Measurements from ENCODE around the gene TIGAR.

Gene TIGAR

DNA sequence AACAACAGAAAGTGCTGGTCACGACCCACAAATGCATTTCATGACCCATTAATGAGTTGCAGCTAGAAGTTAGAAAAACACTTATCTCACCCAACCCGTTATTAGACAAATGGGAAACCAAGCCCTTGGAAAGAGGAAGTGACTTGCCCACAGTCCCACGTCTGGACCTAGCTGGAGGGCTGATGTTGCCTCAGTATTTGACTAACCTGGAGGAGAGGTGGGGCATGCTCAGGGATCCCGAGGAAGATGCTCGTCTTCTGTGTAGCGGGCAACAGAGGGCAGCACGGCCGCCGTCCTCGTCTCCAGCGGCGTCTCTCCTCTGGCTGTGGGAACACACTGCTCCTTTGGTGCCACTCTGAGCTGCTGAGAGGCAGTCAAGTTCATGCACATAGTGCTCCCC is 34.8 kb upstream of the TIGAR start:
- Mint-ChIP-seq H3K27ac (peak overlapping the region in 1 of 3 experiments; percentile 37), H3K4me3 (no peak overlapping the region), H3K4me1 (peaks cover 77% of the 10 kb centered on the region), H3K9me3 (no peaks in the 10 kb centered on the region), H3K36me3 (ENCODE audit: low read depth) (peaks cover 96% of the 10 kb centered on the region), H3K27me3 (ENCODE audit: low read depth) (no peaks in the 10 kb centered on the region)
- TF ChIP-seq, protein P1, sequence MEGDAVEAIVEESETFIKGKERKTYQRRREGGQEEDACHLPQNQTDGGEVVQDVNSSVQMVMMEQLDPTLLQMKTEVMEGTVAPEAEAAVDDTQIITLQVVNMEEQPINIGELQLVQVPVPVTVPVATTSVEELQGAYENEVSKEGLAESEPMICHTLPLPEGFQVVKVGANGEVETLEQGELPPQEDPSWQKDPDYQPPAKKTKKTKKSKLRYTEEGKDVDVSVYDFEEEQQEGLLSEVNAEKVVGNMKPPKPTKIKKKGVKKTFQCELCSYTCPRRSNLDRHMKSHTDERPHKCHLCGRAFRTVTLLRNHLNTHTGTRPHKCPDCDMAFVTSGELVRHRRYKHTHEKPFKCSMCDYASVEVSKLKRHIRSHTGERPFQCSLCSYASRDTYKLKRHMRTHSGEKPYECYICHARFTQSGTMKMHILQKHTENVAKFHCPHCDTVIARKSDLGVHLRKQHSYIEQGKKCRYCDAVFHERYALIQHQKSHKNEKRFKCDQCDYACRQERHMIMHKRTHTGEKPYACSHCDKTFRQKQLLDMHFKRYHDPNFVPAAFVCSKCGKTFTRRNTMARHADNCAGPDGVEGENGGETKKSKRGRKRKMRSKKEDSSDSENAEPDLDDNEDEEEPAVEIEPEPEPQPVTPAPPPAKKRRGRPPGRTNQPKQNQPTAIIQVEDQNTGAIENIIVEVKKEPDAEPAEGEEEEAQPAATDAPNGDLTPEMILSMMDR (IDR thresholded peaks at IDR 0.05; ENCODE audit: unreplicated experiment in 3 of 3) = no peak

DNA sequence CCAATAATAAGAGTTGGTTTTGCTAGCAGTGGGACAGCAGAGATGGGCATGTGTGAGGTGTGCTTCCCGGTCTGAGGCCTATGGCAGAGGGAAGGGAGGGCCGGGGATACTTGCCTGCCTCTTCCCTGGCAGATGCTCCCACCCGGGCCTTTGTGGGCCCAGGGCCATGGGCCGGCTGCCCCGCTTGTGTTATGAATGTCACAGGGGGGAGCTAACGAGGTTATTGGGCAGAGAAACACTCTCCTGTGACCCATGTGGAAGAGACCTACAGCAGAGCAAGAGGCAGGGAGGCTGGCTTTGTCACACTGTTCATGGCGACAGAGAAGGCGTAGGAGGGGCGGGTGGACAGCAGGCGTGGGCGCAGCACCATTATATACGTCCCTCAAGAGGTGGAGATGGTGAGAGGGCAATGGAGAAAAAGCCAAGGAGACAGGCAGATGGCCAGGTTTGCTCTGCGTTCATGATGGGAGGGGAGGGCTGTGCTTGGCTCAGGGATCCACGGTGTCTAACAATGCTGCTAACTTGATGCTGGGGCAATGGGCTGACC is 34.2 kb upstream of the TIGAR start:
- TF ChIP-seq, protein P1 (IDR thresholded peaks at IDR 0.05; ENCODE audit: unreplicated experiment in 3 of 3) = no peak
- H3K36me3 Mint-ChIP-seq (ENCODE audit: low read depth) = peaks cover 97% of the 10 kb centered on the region
- H3K27me3 Mint-ChIP-seq (ENCODE audit: low read depth) = no peaks in the 10 kb centered on the region
- H3K4me3 Mint-ChIP-seq = no peak overlapping the region
- peaks cover 83% of the 10 kb centered on the region for H3K4me1 Mint-ChIP-seq
- H3K27ac Mint-ChIP-seq = peak overlapping the region; percentile 21 to 49 (median 42)
- H3K9me3 Mint-ChIP-seq = no peaks in the 10 kb centered on the region

DNA sequence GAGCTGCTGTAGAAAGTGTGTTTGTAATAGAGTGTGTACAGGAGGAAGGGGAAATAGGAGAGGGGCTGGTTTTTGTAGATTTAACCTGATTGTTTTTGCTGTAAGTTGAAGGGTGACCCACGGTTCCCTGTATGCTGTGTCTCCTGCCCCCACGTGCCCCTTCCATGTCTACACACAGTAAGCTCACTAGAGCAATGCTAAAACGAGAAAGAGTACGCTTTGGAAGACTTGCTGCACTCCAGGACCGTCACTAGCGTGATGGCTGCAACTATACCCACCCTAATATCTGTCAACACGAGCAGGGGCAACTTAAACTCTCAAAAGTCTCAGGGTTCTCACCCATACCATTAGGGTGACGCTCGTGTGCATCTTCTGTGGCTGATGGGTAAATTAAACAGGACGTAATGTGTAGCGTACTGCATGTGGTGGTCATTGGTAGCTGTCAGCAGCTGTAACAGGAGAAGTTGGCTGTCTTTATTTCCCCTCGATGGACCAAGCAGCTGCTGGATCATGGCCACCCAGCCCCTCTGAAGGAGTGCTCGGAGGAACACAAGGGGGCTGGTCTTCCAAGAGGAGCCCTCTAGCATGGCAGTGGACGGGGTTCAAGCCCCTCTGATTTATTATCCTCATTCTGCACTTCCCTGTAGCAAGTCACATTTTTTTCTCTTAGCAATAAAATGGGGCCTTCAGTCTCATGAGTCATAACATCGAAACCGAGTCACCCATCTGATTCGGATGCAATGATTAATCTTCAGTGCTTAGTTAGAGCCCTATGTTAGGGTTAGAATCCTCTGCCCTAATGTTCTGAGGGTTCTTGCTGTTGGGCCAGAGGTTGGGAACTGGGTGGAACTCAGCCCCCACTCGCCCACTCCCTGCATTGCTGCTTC is 33.4 kb upstream of the TIGAR start:
- Mint-ChIP-seq H3K27ac (peak overlapping the region; percentile 42 to 50 (median 49)), H3K4me1 (peaks cover 85% of the 10 kb centered on the region), H3K36me3 (ENCODE audit: low read depth) (peaks cover 99% of the 10 kb centered on the region), H3K27me3 (ENCODE audit: low read depth) (no peaks in the 10 kb centered on the region), H3K4me3 (no peak overlapping the region), H3K9me3 (no peaks in the 10 kb centered on the region)
- TF ChIP-seq, protein P1 (IDR thresholded peaks at IDR 0.05; ENCODE audit: unreplicated experiment in 3 of 3) = no peak

DNA sequence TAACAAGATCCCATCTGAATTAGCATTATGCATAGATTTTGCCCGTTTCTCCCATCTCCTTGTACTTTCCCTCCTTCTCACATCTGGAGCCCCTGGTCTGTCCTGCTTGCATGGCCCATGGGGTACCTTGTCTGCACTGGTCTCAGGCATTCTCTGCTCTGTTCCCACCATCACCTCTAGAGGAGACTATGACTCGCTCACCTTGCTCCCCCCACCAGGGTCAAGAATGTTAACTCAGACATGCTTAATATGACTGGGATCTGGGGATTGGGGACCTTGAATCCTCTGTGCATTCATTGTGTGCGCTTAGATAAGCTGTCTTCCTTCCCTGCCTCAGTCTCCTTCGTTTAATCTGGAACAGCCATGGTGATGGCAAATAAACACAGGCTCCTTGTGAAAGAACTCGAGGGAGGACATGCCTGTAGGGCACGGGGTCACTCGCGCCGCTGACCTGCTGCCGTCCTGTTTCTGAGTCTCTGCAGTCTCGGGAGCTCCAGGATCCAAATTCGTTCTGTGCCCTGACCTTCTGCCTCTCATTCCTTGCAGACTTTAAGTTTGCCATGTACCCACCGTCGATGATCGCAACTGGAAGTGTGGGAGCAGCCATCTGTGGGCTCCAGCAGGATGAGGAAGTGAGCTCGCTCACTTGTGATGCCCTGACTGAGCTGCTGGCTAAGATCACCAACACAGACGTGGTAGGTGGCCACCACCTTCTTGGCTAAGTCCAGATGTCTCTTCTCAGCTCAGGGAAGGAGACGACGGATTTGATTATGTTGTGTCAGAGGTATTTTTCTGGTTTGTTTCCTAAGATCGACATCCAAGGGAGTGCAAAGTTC is 32.5 kb upstream of the TIGAR start:
- Mint-ChIP-seq H3K9me3 (no peaks in the 10 kb centered on the region), H3K36me3 (ENCODE audit: low read depth) (peaks cover 100% of the 10 kb centered on the region), H3K27me3 (ENCODE audit: low read depth) (no peaks in the 10 kb centered on the region), H3K4me3 (peak overlapping the region in 1 of 3 experiments; percentile 2), H3K27ac (peak overlapping the region; percentile 44 to 50 (median 49)), H3K4me1 (peaks cover 87% of the 10 kb centered on the region)
- TF ChIP-seq, protein P1 (IDR thresholded peaks at IDR 0.05; ENCODE audit: unreplicated experiment in 3 of 3) = no peak

DNA sequence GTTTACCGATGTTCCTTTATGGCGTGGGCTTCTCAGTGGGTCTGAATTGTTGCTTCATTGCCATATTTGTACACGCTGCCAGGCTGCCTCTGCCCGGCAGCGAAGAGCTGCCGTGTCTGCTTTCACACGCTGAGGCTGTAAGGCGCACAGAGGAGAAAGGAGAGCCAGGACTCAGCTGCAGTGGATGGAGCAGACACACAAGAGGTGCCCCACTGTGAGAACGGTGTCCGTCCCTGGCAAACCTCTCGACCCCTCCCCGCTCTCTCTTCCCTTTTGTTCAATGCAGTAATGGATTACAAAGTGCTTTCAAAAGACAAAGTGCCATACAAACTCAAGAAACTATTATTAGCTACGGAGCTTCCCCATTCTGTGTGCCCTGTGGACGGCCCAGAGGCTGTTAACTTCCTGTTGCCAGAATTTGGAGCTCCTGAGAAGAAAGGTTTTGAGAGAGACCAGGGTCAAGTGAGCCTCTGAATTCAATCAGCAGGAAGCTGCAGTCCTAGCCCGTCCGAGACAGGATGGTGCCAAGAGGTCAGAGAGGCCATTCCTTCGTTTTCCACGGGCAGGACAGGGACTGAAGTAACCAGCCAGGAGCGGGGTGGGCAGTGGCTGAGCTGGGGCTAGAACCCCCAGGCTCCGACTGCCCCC is 31.7 kb upstream of the TIGAR start:
- H3K4me3 Mint-ChIP-seq = no peak overlapping the region
- peaks cover 87% of the 10 kb centered on the region for H3K4me1 Mint-ChIP-seq
- TF ChIP-seq, protein P1 (IDR thresholded peaks at IDR 0.05; ENCODE audit: unreplicated experiment in 3 of 3) = no peak
- peak overlapping the region; percentile 9 to 50 (median 44) for H3K27ac Mint-ChIP-seq
- peaks cover 97% of the 10 kb centered on the region for H3K36me3 Mint-ChIP-seq (ENCODE audit: low read depth)
- H3K9me3 Mint-ChIP-seq = no peaks in the 10 kb centered on the region
- no peaks in the 10 kb centered on the region for H3K27me3 Mint-ChIP-seq (ENCODE audit: low read depth)
